ENCODE results near the gene KLHL17.
A peak's percentile ranks its signal among the peaks of the same experiment; 100 is the strongest.

KLHL17 gene

DNA sequence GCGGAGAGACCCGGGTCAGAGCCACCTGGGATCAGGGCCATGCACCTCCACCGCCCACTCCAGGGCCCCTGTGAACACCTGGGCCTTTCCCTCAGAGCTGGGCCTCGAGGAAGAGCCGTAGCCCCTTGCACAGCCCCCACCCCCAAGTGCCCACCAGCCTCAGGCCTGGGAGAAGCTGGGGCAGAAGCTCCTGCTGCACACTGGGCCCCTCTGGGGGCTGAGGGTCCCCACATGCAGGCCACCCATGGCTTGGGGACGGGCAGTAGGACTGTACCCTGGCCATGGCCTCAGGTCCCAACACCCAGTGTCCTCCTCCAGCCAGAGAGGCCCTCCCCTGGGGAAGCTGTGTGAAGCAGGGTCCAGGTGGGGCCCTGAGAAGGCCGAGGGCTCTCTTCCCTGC, 7.8 kb upstream of the KLHL17 start:
- no peak for DNase-seq

DNA sequence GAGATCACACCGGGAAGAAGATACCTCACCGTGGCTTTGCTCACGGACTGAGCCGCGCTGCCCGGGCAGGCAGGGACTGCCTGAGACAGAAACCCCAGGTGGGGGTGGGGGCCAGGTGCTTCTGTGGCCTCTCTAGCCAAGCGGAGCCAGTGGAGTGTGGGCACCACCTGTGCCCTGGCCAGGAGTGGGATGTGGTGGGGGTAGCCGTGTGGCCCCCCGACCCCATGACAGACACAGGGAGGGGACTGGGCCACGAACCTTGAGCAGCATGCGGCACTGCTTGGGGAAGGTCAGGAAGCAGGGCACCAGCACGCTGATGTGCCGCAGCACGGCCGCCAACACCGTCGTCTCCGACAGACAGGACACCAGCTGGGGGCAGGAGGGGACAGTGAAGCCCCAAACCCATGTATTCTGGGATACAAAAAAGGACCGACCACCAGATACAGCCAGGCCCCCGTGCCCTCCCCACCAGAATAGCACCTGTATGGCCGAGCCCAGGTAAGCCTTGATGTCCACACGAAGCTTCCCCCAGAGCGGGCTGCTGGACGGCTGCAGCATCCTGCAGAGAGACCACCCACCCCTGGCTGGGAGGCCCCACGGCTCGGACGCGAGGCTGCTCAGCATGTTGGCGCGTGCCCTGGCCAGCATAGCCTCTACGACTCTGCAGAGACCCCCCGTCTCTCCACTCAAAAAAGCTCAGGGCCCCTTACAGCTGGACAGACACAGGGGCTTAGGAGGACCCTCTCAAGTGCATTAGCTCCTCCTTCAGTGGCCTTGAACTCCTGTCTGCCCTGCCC, 6.7 kb upstream of the KLHL17 start:
- DNase-seq: no peak

DNA sequence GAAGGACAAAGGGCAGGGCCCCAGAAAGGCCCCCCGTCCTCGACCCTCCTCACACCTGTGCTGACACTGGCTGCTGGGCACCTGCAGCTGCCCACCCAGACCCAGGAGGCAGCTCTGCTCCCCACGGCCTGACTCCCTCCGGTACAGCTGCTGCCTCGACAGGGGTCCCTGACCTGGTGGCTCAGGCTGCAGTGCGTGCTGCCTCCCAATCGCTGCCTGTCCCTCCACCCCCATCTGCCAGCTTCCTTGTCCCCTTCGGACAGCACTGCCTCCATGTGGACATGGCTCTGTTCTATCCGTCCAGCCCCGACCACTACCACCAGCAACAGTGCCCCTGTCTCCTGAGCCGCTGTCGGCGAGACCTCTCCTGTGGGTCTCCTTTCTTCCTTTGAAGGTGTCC, 5.5 kb upstream of the KLHL17 start:
- DNase-seq: no peak

DNA sequence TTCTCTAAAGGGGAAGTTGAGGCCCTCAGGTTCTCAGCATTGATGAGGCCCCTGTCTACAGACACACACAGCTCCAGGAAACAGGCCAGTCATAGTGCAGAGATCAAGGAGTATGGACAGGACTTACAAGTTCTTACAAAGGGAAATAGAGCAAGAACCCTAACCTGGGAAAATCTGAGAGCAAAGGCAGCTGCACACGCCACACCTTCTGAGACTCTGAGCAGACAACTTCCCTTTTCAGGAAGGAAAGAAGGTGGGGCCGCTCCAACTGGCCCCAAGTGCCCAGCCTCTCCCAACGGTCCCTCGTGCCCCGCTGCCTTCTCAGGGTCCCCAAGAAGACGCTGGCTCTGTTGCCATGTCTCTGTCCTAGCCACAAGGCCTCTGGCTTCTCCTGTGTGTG, 4.9 kb upstream of the KLHL17 start:
- no peak for DNase-seq

DNA sequence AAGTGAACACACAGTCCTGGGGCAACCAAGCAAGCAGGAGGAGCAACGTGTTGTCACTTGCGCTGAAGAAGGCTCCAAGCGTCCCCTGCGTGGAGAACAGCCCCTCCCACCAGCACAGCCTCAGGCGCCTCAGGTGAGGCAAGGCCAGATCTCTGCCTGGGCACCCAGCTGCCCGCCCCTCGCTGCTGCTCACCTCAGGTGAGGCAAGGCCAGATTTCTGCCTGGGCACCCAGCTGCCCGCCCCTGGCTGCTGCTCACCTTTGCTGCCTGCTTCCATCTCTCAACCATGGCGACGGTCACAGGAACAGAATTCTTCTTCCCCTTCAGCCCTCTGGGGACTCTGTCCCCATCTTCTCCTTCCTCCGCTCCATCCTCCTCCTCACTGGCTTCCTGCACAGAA, 3.7 kb upstream of the KLHL17 start:
- no peak for DNase-seq

DNA sequence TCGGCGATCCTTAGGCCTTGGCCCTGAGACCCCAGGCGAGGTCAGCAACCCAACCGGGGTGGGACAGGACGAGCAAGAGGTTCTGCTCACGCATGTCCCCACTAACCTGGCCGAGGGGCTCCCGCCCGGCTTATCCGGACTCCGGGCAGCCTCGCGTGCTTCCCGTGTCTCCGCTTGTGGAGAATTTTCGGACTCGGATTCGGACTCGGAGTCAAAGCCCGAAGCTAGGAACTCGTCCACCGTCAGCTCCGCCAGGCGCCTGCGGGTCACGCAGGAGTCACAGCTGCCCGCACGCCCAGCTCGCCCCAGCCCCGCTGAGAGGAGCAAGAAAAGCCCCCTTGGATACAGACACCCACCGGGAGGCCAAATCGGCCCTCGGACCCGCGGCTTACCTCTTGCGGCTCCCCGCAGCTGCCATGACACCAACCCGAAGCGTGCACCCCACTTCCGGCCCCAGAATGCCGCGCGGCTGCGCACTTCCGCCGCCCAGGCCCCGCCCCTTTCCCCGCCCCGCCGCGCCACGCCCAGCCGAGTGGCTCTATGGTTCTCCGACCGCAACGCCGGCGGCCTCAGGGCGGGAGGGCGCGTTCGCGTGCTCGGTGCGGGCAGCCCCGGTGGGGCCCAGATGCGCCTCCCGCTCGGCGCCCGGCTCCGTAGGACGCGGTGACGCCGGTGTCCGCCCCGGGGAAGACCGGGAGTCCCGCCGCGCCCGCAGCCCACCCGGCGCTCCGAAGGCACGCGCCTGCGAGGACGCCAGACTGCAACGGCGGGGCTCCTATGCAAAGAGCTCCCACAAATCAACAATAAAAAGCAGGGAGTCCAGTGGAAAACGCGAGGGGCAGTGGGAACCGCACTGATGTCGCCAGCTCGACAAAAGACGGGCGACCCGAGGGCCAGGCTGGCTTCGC, 1.3 kb upstream of the KLHL17 start, which contains the start of gene NOC2L:
Gene NOC2L, minus strand, starts transcription at position 434 of the 908 bp plus-strand sequence. Its CDS starts 16 bp downstream, at position 418.
- peak; percentile 96 to 98 for DNase-seq

DNA sequence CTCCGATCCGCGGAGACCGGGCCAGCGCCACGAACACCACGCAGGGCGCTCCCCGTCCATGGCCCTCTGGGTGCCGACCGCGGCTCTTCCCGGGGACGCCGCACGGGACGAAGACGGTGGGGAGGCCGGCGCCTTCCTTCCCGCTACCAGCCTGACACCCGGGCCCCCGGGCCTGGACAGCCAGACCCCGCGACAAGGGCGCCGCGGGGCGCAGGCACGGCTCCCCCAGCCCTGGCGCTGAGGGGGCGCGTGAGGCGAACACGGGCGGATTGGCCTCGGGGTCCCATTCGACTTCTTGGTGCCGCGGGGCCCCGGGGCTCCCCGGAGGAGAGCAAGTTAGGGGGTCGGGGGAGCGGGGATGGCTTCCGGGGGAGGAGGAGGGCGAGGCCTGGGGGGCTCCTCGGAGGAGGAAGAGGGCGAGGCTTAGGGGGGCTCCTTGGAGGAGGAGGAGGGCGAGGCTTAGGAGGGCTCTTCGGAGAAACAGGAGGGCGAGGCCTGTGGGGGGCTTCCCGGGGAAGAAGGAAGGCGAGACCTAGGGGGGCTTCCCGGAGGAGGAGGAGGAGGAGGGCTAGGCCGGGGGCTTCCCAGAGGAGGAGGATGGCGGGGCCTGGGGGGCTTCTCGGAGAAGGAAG, 537 bp upstream of the KLHL17 start:
- DNase-seq: no peak

DNA sequence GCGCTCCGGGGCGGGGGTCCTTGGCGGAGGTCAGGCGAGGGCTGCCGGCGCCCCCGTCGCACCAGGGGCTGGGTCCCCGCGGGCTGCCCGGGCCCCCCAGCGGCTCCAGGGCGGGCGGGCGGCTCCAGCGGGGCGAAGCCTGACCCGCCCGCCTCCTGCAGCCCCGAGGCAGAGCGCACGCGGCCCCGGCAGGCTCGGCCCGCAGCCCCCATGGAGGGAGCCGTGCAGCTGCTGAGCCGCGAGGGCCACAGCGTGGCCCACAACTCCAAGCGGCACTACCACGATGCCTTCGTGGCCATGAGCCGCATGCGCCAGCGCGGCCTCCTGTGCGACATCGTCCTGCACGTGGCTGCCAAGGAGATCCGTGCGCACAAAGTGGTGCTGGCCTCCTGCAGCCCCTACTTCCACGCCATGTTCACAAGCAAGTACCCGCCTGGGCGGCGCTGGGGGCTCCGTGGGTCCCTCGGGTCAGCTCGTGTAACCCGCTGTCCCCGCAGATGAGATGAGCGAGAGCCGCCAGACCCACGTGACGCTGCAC, 817 bp downstream of the KLHL17 start:
- no peak for DNase-seq

DNA sequence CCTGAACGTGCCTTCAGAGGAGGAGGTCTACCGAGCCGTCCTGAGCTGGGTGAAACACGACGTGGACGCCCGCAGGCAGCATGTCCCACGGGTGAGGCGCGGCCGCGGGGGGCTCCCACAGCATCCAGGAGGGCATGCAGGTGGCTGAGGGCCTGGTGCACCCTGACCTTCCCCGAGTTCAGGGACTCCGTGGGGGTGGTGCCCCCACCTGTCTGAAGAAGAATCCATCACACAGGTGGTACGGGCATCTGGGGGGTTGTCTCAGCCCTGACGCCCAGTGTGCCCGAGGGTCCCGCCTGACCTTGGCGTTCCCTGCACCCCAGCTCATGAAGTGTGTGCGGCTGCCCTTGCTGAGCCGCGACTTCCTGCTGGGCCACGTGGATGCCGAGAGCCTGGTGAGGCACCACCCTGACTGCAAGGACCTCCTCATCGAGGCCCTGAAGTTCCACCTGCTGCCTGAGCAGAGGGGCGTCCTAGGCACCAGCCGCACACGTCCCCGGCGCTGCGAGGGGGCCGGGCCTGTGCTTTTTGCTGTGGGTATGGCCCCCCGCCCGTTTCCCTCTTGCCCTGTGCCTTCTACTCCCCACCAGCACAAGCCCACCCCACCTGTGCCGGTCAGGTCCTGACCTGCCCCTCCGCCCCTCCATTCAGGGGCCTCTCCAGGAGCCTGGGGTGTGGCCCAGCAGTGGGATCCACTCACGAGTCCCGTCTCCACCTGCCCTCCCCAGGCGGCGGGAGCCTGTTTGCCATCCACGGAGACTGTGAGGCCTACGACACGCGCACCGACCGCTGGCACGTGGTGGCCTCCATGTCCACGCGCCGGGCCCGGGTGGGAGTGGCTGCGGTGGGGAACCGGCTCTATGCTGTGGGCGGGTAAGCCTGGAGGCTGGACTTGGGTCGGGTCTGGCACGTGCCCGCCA, 2.3 kb downstream of the KLHL17 start:
- no peak for DNase-seq

DNA sequence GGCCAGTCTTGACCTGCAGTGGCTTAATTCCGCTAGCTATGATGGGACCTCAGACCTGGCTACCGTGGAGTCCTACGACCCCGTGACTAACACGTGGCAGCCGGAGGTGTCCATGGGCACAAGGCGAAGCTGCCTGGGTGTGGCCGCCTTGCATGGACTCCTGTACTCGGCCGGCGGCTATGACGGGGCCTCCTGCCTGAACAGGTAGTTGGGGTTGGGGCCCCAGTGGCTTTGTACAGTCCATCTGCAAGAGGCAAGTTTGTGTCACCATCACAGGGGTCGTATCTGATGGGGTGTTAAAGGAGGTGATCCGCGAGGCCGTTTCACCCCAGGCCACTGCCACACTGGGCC, 2.9 kb downstream of the KLHL17 start:
- DNase-seq: no peak

DNA sequence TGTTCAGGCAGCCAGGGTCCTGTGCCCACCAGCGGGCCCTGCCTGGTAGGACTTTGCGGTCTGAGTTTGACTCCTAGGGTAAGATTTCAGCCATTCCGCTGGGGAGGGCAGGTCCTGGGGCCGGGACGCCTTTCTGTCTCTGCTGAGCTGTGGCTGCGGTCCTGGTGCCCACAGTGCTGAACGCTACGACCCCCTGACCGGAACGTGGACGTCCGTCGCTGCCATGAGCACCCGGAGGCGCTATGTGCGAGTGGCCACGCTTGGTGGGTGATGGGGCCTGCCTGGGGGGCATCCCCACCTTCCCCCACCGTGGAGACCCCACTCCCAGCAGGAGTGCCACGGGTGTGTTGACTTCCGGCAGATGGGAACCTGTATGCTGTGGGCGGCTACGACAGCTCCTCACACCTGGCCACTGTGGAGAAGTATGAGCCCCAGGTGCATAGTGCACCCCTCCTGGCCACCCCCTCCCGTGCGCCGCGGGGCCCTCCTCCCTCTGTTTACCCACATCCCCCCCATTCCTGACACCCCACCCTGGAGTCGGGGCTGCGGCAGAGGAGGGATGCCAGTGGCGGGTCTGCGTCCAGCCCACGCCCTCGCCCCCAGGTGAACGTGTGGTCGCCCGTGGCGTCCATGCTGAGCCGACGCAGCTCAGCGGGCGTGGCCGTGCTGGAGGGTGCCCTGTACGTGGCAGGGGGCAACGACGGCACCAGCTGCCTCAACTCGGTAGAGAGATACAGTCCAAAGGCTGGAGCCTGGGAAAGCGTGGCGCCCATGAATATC, 3.6 kb downstream of the KLHL17 start:
- DNase-seq: no peak

DNA sequence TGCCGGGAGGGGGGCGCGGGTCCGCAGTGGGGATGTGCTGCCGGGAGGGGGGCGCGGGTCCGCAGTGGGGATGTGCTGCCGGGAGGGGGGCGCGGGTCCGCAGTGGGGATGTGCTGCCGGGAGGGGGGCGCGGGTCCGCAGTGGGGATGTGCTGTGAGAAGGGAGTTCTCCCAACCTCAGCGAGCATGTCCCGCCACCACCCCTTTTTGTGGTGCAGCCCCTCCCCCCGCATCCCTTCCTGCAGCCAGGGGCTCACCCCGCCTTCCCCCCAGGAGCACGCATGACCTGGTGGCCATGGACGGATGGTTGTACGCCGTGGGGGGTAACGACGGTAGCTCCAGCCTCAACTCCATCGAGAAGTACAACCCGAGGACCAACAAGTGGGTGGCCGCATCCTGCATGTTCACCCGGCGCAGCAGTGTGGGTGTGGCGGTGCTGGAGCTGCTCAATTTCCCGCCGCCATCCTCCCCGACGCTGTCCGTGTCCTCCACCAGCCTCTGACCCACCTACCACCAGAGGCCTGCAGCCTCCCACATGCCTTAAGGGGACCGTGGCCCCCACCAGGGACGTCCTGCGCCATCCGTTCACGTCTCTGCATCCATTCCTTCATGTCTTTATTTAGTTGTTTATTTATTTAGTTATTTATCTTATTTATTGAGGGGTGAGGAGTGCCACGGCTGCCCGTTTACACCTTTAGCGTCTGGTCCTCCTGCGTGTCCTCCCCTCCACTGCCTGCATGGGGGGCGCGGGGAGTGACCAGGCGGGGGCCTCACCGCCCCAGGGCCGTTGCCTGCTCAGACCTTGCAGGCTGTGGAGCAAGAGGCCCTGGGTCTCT, 4.5 kb downstream of the KLHL17 start:
- DNase-seq: no peak

DNA sequence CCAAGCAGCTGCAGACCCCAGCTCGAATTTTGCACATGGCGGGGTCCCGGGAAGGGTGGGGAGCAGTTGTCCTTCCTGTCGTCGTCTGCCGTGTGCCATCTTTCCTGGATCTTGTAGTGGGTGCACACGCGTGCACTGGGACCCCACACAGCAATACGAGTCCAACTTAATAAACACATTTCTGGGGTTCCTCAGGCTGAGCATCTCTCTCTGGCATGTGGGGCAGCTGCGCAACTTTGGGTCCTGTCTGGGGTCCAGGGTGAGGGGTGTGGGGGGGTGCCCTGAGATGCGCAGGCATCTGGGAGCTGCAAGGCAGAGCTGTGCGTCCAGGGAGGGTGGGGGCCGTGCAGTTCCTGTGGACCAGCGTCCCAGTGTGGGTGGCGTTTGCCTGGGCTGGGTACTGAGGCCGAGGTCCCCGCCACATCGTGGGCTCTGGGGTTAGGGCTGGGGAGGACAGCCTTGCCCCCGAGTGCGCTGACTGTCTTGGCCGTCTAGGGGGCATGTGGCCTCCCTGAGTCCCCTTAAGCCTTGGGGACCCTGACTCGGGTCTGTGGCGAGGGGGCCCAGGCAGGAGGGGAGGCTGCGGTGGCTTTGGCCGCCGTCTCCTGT, 5.2 kb downstream of the KLHL17 start:
- no peak for DNase-seq

DNA sequence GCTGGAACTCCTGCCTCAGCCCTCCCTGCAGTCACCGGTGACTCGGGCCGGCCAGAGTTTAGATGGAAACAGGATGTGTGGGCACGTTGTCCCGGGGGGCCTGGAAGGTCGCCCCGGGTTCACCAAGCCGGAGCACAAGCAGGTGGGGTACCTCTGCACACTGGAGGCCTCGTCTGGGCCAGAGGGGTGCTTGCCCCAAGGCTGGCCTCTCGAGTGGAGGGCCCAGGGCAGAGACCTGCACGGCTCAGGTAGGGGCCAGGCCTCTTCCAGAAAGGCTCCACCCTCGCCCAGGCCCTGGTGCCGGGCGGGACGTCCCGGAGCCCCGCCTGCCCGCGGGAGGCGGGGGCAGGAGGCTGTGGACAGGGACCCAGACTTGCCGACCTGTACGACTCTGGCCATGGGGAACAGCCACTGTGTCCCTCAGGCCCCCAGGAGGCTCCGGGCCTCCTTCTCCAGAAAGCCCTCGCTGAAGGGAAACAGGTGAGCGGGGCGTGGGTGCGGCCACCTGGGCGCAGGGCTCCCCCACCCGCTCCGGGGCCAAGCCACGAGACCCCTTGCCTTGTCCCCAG, 5.8 kb downstream of the KLHL17 start, which contains the start of gene PLEKHN1:
Gene PLEKHN1, plus strand, starts transcription at position 348 of the 569 bp plus-strand sequence. Its CDS starts 50 bp downstream, at position 398.
- no peak for DNase-seq

DNA sequence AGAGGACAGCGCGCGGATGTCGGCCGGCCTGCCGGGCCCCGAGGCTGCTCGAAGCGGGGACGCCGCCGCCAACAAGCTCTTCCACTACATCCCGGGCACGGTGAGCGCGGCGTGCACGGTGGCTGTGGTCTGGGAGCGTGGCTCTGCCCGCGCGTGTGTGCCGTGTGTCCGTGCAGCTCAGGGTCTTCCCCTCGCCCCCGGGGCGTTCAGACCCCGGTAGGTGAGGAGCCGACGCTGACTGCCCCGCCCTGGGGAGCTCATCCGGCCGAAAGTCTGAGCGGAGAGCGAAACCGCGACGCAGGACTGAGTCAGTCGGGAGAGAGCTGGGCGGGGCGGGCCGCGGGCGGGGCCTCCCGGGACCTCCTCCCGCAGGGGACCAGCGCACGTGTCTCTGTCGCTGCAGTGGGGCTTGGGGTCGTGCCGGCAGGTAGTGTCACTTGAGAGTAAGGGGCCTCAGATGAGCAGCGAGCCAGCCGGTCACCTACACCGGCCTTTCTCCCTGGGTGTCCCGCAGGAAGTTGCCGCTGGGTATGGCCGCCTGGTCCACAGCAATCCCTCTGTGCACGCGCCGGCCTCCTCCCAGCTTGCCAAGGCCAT, 6.4 kb downstream of the KLHL17 start:
- peak; percentile 64 to 69 for DNase-seq

DNA sequence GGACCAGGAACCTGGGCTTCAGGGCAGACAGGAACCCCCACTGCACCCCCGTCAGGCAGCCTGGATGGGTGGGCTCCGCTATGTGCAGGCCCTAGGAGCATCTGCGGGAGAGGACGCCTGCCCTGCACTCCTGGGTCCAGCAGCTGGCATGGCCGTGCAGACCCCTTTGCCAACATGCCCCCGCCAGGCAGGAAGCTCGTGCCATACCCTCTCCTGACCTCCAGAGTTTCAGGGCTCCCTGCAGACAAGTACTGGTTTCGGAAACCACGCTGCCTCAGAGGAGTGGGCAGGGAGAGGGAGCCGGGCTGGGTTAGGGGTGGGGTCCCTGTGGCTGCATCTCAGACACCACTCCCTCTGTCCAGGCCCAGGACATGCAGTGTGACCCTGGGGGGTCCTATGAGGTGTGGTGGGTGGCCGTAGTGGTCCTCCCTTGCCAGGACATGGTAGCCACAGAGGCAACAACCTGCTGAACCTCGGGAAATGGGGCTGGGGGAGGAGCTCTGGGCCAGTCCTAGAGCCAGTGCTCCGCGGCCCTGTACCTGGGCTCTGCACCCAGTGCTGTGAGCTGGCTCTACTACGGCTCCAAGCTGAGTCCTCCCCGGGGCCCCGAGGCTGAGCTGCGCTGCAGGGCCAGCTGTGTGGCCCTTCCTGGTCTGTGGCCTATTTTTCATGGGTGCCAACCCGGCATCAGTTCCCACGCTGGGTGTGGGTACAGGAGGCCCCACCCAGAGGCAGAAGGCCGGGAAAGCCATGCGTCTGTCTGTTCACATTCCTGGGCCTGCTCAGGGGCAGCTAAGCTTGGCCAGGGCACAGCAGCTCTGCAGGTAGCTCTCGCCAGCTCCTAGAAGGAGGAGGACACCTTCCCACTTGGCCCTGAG, 7.3 kb downstream of the KLHL17 start:
- no peak for DNase-seq

DNA sequence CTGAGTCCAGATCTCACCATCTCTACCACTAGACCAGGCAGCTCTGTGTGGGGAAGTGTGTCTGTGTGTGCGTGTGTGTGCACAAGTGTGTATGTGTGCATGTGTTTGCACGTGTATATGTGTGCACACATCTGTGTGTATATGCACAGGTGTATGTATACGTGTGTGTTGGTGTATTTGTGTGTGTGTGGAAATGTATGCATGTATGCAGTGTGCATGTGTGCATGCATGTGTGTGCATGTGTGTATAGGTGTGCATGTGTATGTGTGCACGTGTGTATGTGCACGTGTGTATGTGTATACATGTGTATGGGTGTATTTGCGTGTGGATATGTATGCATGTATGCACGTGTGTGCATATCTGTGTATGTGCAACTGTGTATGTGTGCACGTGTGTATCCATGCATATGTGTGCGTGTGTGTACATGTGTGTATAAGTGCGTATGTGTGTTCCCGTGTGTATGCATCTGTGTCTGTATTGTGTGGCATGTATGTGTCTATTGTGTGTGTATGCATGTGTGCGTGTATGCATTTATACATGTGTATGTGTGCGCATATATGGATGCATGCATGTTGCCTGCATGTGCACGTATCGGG, 9.0 kb downstream of the KLHL17 start:
- no peak for DNase-seq
